ENCODE measurements around the gene ICAM1. TPM values are rescaled to one million over a fixed set of nuclear protein-coding genes. Genes with fewer than 3 reads are reported as not detected.
A peak's percentile ranks its signal among the peaks of the same experiment; 100 is the strongest.

Gene ICAM1
- total RNA-seq, 4 donors from 2014 or later, result 5.1 to 19.0 (median 6.7) TPM

GRCh38 chr19:10315335-10316214 lies 44.7 kb downstream of the ICAM1 start, which contains the start of gene FDX2:
TSS of gene FDX2 (minus strand) at chr19:10316015. CDS start at chr19:10315996, 19 bp downstream.
- intact Hi-C loops (cut with DNase I; ENCODE audit: low total_unique reads), result no loop called here
- 1% methylated on average over 40 to 51 of the region's 55 CpGs for WGBS, 2 donors
- DNase-seq (ENCODE audit: low spot score in 2 of 2), result peak; percentile 80 to 98
- TF ChIP-seq POLR2A (IDR thresholded peaks at IDR 0.05) (no peak), CTCF (IDR thresholded peaks at IDR 0.05) (no peak)
- H3K4me3 ChIP-seq (ENCODE audit: low read depth, poor library complexity, severe bottlenecking), result peak within 1 kb of the TSS; percentile 49

- DNase-seq (ENCODE audit: low spot score in 2 of 2), result no peak
- 54 to 60% methylated on average over 19 of the region's 19 CpGs for WGBS, 2 donors
- H3K4me3 ChIP-seq (ENCODE audit: low read depth, poor library complexity, severe bottlenecking), result no peak overlapping the region
- intact Hi-C loops (cut with DNase I; ENCODE audit: low total_unique reads), result no loop called here
- TF ChIP-seq POLR2A (IDR thresholded peaks at IDR 0.05) (no peak), CTCF (IDR thresholded peaks at IDR 0.05) (no peak)
Measured at GRCh38 chr19:10316229-10317044, 45.5 kb downstream of the ICAM1 start.

- intact Hi-C loops (cut with DNase I; ENCODE audit: low total_unique reads), result no loop called here
- H3K4me3 ChIP-seq (ENCODE audit: low read depth, poor library complexity, severe bottlenecking), result no peak overlapping the region
- 80 to 82% methylated on average over 26 of the region's 29 CpGs for WGBS, 2 donors
- TF ChIP-seq POLR2A (IDR thresholded peaks at IDR 0.05) (no peak), CTCF (IDR thresholded peaks at IDR 0.05) (no peak)
- DNase-seq (ENCODE audit: low spot score in 2 of 2), result no peak
Measured at GRCh38 chr19:10317045-10317856, 46.3 kb downstream of the ICAM1 start.

- WGBS, 2 donors, result 94 to 95% methylated on average over 15 of the region's 15 CpGs
- intact Hi-C loops (cut with DNase I; ENCODE audit: low total_unique reads), result no loop called here
- TF ChIP-seq CTCF (IDR thresholded peaks at IDR 0.05) (no peak), POLR2A (IDR thresholded peaks at IDR 0.05) (no peak)
- DNase-seq (ENCODE audit: low spot score in 2 of 2), result no peak
- H3K4me3 ChIP-seq (ENCODE audit: low read depth, poor library complexity, severe bottlenecking), result no peak overlapping the region
Measured at GRCh38 chr19:10317857-10318462, 47.0 kb downstream of the ICAM1 start.
